DMS53 (cell line): ENCODE measurements around the gene HOXC11.

Experiments used
- DNase-seq: peaks from one replicate; lab custom pipeline; 2025; lab: John Stamatoyannopoulos, UW

HOXC11 gene

GRCh38 chr12:53972722-53973235, at the start of gene HOXC11:
HOXC11 (plus strand) TSS chr12:53973126; CDS start chr12:53973242, 116 bp downstream.
- no peak for DNase-seq

GRCh38 chr12:53924521-53925405, 48.2 kb upstream of the HOXC11 start:
- DNase-seq = no peak

- no peak for DNase-seq
Measured at GRCh38 chr12:53927220-53928029, 45.5 kb upstream of the HOXC11 start.

- DNase-seq = no peak
Measured at GRCh38 chr12:53928054-53928835, 44.7 kb upstream of the HOXC11 start.

- no peak for DNase-seq
Measured at GRCh38 chr12:53929527-53929926, 43.4 kb upstream of the HOXC11 start.

- DNase-seq = no peak
Measured at GRCh38 chr12:53930591-53931255, 42.2 kb upstream of the HOXC11 start.

GRCh38 chr12:53931844-53932581, 40.9 kb upstream of the HOXC11 start:
- no peak for DNase-seq

- DNase-seq = no peak
Measured at GRCh38 chr12:53932915-53933314, 40.0 kb upstream of the HOXC11 start.

- DNase-seq = no peak
Measured at GRCh38 chr12:53935383-53936341, 37.3 kb upstream of the HOXC11 start.

GRCh38 chr12:53937099-53937498, 35.8 kb upstream of the HOXC11 start:
- no peak for DNase-seq

GRCh38 chr12:53937596-53938325, 35.2 kb upstream of the HOXC11 start:
- DNase-seq = no peak

GRCh38 chr12:53938326-53939140, 34.4 kb upstream of the HOXC11 start, which contains the start of gene HOXC13:
HOXC13 (plus strand) TSS chr12:53938831; CDS start chr12:53938907, 76 bp downstream.
- no peak for DNase-seq

- no peak for DNase-seq
Measured at GRCh38 chr12:53939141-53940108, 33.5 kb upstream of the HOXC11 start.

- DNase-seq = no peak
Measured at GRCh38 chr12:53940443-53941014, 32.4 kb upstream of the HOXC11 start.

- no peak for DNase-seq
Measured at GRCh38 chr12:53941187-53941586, 31.7 kb upstream of the HOXC11 start.

- no peak for DNase-seq
Measured at GRCh38 chr12:53941750-53942149, 31.2 kb upstream of the HOXC11 start.
